HEK293 (cell line): ENCODE data around the gene ZNF780B.

ENCODE experiments used
- RBAK ChIP-seq: fragments of 450-650 bp; formaldehyde crosslinking; IDR thresholded peaks from 2 replicates; pipeline ENCODE4 v1.5.1; 2016; ENCODE audit warnings: missing biosample characterization, missing genetic modification characterization
- ZEB2 ChIP-seq: fragments of 450-650 bp; formaldehyde crosslinking; IDR thresholded peaks from 2 replicates; pipeline ENCODE4 v1.5.1; 2016; ENCODE audit warnings: missing biosample characterization, missing genetic modification characterization
- ZFP37 ChIP-seq: fragments of 450-650 bp; formaldehyde crosslinking; IDR thresholded peaks from 2 replicates; pipeline ENCODE4 v1.5.1; 2016; ENCODE audit warnings: missing biosample characterization, missing genetic modification characterization
- ZNF211 ChIP-seq: fragments of 450-650 bp; formaldehyde crosslinking; IDR thresholded peaks from 2 replicates; pipeline ENCODE4 v1.5.1; 2016; ENCODE audit warnings: low read depth, missing biosample characterization, missing genetic modification characterization
- ZNF214 ChIP-seq: fragments of 450-650 bp; formaldehyde crosslinking; IDR thresholded peaks from 2 replicates; pipeline ENCODE4 v1.5.1; 2017; ENCODE audit warnings: missing biosample characterization, mild to moderate bottlenecking, missing genetic modification characterization, borderline replicate concordance
- ZNF221 ChIP-seq: fragments of 450-650 bp; formaldehyde crosslinking; IDR thresholded peaks from 2 replicates; pipeline ENCODE4 v1.5.1; 2017; ENCODE audit warnings: missing biosample characterization, missing genetic modification characterization, borderline replicate concordance
- ZNF350 ChIP-seq: fragments of 450-650 bp; formaldehyde crosslinking; IDR thresholded peaks from 2 replicates; pipeline ENCODE4 v1.5.0; 2017; ENCODE audit warnings: missing biosample characterization, mild to moderate bottlenecking, missing genetic modification characterization
- ZNF391 ChIP-seq: fragments of 450-650 bp; formaldehyde crosslinking; IDR thresholded peaks from 2 replicates; pipeline ENCODE4 v1.5.1; 2016; ENCODE audit warnings: low read depth, missing biosample characterization, missing genetic modification characterization, borderline replicate concordance
- ZNF600 ChIP-seq: fragments of 450-650 bp; formaldehyde crosslinking; IDR thresholded peaks from 2 replicates; pipeline ENCODE4 v1.5.1; 2016; ENCODE audit warnings: missing biosample characterization, missing genetic modification characterization
- ZNF677 ChIP-seq: fragments of 450-650 bp; IDR thresholded peaks from 2 replicates; pipeline ENCODE4 v1.5.0; 2018; ENCODE audit warnings: missing biosample characterization, mild to moderate bottlenecking, missing genetic modification characterization, moderate library complexity
- ZNF701 ChIP-seq: fragments of 450-650 bp; formaldehyde crosslinking; IDR thresholded peaks from 2 replicates; pipeline ENCODE4 v1.5.1; 2016; ENCODE audit warnings: missing biosample characterization, missing genetic modification characterization
- ZNF76 ChIP-seq: fragments of 450-650 bp; formaldehyde crosslinking; IDR thresholded peaks from 2 replicates; pipeline ENCODE4; 2016; ENCODE audit warnings: low read depth, missing biosample characterization, missing genetic modification characterization, borderline replicate concordance
- ZNF837 ChIP-seq: fragments of 450-650 bp; formaldehyde crosslinking; IDR thresholded peaks from 2 replicates; pipeline ENCODE4 v1.5.1; 2016; ENCODE audit warnings: missing biosample characterization, missing genetic modification characterization
- ZXDB ChIP-seq: fragments of 450-650 bp; formaldehyde crosslinking; IDR thresholded peaks from 2 replicates; pipeline ENCODE4 v1.5.1; 2016; ENCODE audit warnings: missing biosample characterization, missing genetic modification characterization
- TF ChIP-seq, protein P1 (sequence below): fragments of 450-650 bp; formaldehyde crosslinking; IDR thresholded peaks from 2 replicates; pipeline ENCODE4 v1.5.1; 2016; ENCODE audit warnings: missing biosample characterization, missing genetic modification characterization
- TF ChIP-seq, protein P2 (sequence below): fragments of 450-650 bp; formaldehyde crosslinking; IDR thresholded peaks from 2 replicates; pipeline ENCODE4 v1.5.1; 2016; ENCODE audit warnings: missing biosample characterization, missing genetic modification characterization
- TF ChIP-seq, protein P3 (sequence below): fragments of 450-650 bp; formaldehyde crosslinking; IDR thresholded peaks from 2 replicates; pipeline ENCODE4 v1.5.1; 2016; ENCODE audit warnings: missing biosample characterization, missing genetic modification characterization
- TF ChIP-seq, protein P4 (sequence below): fragments of 450-650 bp; formaldehyde crosslinking; IDR thresholded peaks from 2 replicates; pipeline ENCODE4 v1.5.1; 2016; ENCODE audit warnings: missing biosample characterization, missing genetic modification characterization
- TF ChIP-seq, protein P5 (sequence below): fragments of 450-650 bp; formaldehyde crosslinking; IDR thresholded peaks from 2 replicates; pipeline ENCODE4 v1.5.1; 2017; ENCODE audit warnings: missing biosample characterization, missing genetic modification characterization
- TF ChIP-seq, protein P6 (sequence below): fragments of 450-650 bp; formaldehyde crosslinking; optimal IDR thresholded peaks from 2 replicates; pipeline ENCODE3; 2016; ENCODE audit warnings: missing biosample characterization, mild to moderate bottlenecking, missing genetic modification characterization
- TF ChIP-seq, protein P7 (sequence below): fragments of 450-650 bp; formaldehyde crosslinking; IDR thresholded peaks from 2 replicates; pipeline ENCODE4 v1.5.1; 2016; ENCODE audit warnings: missing biosample characterization, missing genetic modification characterization, borderline replicate concordance
- TF ChIP-seq, protein P8 (sequence below): fragments of 450-650 bp; formaldehyde crosslinking; IDR thresholded peaks from 2 replicates; pipeline ENCODE4 v1.5.1; 2016; ENCODE audit warnings: missing biosample characterization, missing genetic modification characterization, low read depth

The ZNF780B gene

DNA sequence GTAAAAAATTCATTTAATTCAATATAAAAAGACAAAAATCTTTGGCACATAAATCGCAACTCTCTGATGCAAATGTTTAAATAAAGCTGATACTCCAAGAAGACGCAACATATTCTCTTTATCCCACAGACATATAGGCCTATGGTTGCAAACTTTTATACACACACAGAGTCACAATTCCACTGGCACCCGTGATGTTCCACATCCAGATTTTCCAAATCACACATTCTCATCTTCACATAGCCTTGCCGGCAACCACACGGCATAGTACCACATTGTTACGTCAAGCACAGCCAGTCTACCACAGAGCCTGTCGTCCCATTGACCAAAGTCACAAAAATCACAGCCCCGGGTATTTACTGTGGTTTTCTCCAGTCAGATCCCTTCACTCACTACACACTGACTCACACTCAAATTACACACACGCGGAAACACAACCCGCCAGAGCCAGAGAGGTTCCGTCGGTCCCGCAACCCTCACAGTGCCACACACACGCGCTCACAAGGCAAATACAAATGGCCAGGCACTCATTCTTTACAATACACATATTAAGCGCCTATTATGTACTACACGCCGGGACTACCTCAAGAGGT, 59.7 kb downstream of the ZNF780B start (continued):
- TF ChIP-seq, protein P1, sequence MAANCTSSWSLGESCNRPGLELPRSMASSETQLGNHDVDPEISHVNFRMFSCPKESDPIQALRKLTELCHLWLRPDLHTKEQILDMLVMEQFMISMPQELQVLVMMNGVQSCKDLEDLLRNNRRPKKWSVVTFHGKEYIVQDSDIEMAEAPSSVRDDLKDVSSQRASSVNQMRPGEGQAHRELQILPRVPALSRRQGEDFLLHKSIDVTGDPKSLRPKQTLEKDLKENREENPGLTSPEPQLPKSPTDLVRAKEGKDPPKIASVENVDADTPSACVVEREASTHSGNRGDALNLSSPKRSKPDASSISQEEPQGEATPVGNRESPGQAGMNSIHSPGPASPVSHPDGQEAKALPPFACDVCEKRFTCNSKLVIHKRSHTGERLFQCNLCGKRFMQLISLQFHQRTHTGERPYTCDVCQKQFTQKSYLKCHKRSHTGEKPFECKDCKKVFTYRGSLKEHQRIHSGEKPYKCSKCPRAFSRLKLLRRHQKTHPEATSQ (tag by site-specific recombination): peak; percentile 64; the same call in 1 of the 2 replicates
- TF ChIP-seq, protein P2, sequence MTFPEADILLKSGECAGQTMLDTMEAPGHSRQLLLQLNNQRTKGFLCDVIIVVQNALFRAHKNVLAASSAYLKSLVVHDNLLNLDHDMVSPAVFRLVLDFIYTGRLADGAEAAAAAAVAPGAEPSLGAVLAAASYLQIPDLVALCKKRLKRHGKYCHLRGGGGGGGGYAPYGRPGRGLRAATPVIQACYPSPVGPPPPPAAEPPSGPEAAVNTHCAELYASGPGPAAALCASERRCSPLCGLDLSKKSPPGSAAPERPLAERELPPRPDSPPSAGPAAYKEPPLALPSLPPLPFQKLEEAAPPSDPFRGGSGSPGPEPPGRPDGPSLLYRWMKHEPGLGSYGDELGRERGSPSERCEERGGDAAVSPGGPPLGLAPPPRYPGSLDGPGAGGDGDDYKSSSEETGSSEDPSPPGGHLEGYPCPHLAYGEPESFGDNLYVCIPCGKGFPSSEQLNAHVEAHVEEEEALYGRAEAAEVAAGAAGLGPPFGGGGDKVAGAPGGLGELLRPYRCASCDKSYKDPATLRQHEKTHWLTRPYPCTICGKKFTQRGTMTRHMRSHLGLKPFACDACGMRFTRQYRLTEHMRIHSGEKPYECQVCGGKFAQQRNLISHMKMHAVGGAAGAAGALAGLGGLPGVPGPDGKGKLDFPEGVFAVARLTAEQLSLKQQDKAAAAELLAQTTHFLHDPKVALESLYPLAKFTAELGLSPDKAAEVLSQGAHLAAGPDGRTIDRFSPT: peak; percentile 28; the same call in 1 of the 2 replicates
- TF ChIP-seq, protein P3, sequence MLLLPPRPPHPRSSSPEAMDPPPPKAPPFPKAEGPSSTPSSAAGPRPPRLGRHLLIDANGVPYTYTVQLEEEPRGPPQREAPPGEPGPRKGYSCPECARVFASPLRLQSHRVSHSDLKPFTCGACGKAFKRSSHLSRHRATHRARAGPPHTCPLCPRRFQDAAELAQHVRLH (tag by site-specific recombination): peak; percentile 80
- TF ChIP-seq, protein P4, sequence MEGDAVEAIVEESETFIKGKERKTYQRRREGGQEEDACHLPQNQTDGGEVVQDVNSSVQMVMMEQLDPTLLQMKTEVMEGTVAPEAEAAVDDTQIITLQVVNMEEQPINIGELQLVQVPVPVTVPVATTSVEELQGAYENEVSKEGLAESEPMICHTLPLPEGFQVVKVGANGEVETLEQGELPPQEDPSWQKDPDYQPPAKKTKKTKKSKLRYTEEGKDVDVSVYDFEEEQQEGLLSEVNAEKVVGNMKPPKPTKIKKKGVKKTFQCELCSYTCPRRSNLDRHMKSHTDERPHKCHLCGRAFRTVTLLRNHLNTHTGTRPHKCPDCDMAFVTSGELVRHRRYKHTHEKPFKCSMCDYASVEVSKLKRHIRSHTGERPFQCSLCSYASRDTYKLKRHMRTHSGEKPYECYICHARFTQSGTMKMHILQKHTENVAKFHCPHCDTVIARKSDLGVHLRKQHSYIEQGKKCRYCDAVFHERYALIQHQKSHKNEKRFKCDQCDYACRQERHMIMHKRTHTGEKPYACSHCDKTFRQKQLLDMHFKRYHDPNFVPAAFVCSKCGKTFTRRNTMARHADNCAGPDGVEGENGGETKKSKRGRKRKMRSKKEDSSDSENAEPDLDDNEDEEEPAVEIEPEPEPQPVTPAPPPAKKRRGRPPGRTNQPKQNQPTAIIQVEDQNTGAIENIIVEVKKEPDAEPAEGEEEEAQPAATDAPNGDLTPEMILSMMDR (tag by site-specific recombination): no peak
- TF ChIP-seq ZNF214 (tag by site-specific recombination): no peak
- TF ChIP-seq ZNF76: no peak
- no peak for TF ChIP-seq ZNF211 (tag by site-specific recombination)
- TF ChIP-seq ZEB2 (tag by site-specific recombination): no peak
- no peak for TF ChIP-seq ZNF837 (tag by site-specific recombination)
- no peak for TF ChIP-seq ZNF350 (tag by site-specific recombination)
- TF ChIP-seq, protein P5, sequence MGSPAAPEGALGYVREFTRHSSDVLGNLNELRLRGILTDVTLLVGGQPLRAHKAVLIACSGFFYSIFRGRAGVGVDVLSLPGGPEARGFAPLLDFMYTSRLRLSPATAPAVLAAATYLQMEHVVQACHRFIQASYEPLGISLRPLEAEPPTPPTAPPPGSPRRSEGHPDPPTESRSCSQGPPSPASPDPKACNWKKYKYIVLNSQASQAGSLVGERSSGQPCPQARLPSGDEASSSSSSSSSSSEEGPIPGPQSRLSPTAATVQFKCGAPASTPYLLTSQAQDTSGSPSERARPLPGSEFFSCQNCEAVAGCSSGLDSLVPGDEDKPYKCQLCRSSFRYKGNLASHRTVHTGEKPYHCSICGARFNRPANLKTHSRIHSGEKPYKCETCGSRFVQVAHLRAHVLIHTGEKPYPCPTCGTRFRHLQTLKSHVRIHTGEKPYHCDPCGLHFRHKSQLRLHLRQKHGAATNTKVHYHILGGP (tag by site-specific recombination): no peak
- TF ChIP-seq ZNF701 (tag by site-specific recombination): 0 out of 2 replicates have a peak, but pooled peaks have one; percentile 65
- no peak; the same call in 1 of the 2 replicates for TF ChIP-seq ZNF600 (tag by site-specific recombination)
- TF ChIP-seq ZNF391: no peak
- peak; percentile 44 for TF ChIP-seq ZFP37 (tag by site-specific recombination)
- TF ChIP-seq, protein P6, sequence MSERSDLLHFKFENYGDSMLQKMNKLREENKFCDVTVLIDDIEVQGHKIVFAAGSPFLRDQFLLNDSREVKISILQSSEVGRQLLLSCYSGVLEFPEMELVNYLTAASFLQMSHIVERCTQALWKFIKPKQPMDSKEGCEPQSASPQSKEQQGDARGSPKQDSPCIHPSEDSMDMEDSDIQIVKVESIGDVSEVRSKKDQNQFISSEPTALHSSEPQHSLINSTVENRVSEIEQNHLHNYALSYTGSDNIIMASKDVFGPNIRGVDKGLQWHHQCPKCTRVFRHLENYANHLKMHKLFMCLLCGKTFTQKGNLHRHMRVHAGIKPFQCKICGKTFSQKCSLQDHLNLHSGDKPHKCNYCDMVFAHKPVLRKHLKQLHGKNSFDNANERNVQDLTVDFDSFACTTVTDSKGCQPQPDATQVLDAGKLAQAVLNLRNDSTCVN (tag by site-specific recombination): no peak
- no peak for TF ChIP-seq RBAK
- no peak for TF ChIP-seq ZNF677 (tag by site-specific recombination)
- TF ChIP-seq, protein P7, sequence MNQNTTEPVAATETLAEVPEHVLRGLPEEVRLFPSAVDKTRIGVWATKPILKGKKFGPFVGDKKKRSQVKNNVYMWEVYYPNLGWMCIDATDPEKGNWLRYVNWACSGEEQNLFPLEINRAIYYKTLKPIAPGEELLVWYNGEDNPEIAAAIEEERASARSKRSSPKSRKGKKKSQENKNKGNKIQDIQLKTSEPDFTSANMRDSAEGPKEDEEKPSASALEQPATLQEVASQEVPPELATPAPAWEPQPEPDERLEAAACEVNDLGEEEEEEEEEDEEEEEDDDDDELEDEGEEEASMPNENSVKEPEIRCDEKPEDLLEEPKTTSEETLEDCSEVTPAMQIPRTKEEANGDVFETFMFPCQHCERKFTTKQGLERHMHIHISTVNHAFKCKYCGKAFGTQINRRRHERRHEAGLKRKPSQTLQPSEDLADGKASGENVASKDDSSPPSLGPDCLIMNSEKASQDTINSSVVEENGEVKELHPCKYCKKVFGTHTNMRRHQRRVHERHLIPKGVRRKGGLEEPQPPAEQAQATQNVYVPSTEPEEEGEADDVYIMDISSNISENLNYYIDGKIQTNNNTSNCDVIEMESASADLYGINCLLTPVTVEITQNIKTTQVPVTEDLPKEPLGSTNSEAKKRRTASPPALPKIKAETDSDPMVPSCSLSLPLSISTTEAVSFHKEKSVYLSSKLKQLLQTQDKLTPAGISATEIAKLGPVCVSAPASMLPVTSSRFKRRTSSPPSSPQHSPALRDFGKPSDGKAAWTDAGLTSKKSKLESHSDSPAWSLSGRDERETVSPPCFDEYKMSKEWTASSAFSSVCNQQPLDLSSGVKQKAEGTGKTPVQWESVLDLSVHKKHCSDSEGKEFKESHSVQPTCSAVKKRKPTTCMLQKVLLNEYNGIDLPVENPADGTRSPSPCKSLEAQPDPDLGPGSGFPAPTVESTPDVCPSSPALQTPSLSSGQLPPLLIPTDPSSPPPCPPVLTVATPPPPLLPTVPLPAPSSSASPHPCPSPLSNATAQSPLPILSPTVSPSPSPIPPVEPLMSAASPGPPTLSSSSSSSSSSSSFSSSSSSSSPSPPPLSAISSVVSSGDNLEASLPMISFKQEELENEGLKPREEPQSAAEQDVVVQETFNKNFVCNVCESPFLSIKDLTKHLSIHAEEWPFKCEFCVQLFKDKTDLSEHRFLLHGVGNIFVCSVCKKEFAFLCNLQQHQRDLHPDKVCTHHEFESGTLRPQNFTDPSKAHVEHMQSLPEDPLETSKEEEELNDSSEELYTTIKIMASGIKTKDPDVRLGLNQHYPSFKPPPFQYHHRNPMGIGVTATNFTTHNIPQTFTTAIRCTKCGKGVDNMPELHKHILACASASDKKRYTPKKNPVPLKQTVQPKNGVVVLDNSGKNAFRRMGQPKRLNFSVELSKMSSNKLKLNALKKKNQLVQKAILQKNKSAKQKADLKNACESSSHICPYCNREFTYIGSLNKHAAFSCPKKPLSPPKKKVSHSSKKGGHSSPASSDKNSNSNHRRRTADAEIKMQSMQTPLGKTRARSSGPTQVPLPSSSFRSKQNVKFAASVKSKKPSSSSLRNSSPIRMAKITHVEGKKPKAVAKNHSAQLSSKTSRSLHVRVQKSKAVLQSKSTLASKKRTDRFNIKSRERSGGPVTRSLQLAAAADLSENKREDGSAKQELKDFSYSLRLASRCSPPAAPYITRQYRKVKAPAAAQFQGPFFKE: no peak
- TF ChIP-seq, protein P8, sequence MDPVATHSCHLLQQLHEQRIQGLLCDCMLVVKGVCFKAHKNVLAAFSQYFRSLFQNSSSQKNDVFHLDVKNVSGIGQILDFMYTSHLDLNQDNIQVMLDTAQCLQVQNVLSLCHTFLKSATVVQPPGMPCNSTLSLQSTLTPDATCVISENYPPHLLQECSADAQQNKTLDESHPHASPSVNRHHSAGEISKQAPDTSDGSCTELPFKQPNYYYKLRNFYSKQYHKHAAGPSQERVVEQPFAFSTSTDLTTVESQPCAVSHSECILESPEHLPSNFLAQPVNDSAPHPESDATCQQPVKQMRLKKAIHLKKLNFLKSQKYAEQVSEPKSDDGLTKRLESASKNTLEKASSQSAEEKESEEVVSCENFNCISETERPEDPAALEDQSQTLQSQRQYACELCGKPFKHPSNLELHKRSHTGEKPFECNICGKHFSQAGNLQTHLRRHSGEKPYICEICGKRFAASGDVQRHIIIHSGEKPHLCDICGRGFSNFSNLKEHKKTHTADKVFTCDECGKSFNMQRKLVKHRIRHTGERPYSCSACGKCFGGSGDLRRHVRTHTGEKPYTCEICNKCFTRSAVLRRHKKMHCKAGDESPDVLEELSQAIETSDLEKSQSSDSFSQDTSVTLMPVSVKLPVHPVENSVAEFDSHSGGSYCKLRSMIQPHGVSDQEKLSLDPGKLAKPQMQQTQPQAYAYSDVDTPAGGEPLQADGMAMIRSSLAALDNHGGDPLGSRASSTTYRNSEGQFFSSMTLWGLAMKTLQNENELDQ (tag by site-specific recombination): no peak
- TF ChIP-seq ZNF221 (tag by site-specific recombination): no peak
- no peak for TF ChIP-seq ZXDB (tag by site-specific recombination)
